T-helper 9 cell (primary cell): ENCODE data around the gene ZNF804A.
"Not testable (repeated sequence)": the region's sequence is repeated elsewhere in the genome, so short reads cannot be mapped to it uniquely, and the experiment has no call there.

ENCODE experiments used
- DNase-seq: peaks from one replicate; pipeline ENCODE4 v3.0.0-alpha.2; 2020

Gene ZNF804A

GRCh38 chr2:184834699-184835397, 236.5 kb downstream of the ZNF804A start:
- no peak for DNase-seq

GRCh38 chr2:184835398-184835715, 237.0 kb downstream of the ZNF804A start:
- DNase-seq, result no peak

GRCh38 chr2:184847331-184847730, 249.0 kb downstream of the ZNF804A start:
- DNase-seq, result no peak

- no peak for DNase-seq
These were observed 251.2 kb downstream of the ZNF804A start for GRCh38 chr2:184849516-184849915.

GRCh38 chr2:184851576-184851975, 253.2 kb downstream of the ZNF804A start:
- no peak for DNase-seq

GRCh38 chr2:184859187-184859586, 260.9 kb downstream of the ZNF804A start:
- no peak for DNase-seq

GRCh38 chr2:184860744-184861143, 262.4 kb downstream of the ZNF804A start:
- DNase-seq, result no peak

- DNase-seq, result no peak
These were observed 276.9 kb downstream of the ZNF804A start for GRCh38 chr2:184875212-184875611.

- DNase-seq, result no peak
These were observed 277.6 kb downstream of the ZNF804A start for GRCh38 chr2:184875911-184876310.

- DNase-seq, result no peak
These were observed 279.6 kb downstream of the ZNF804A start for GRCh38 chr2:184877909-184878308.

- no peak for DNase-seq
These were observed 281.3 kb downstream of the ZNF804A start for GRCh38 chr2:184879671-184880070.

GRCh38 chr2:184886585-184886984, 288.3 kb downstream of the ZNF804A start:
- not testable (repeated sequence) for DNase-seq

GRCh38 chr2:184890311-184890710, 292.0 kb downstream of the ZNF804A start:
- DNase-seq, result no peak

GRCh38 chr2:184904991-184905390, 306.7 kb downstream of the ZNF804A start:
- DNase-seq, result no peak

- no peak for DNase-seq
These were observed 307.8 kb downstream of the ZNF804A start for GRCh38 chr2:184906160-184906559.

GRCh38 chr2:184906709-184907108, 308.4 kb downstream of the ZNF804A start:
- no peak for DNase-seq

GRCh38 chr2:184908966-184909365, 310.6 kb downstream of the ZNF804A start:
- DNase-seq, result no peak

GRCh38 chr2:184920451-184920965, 322.2 kb downstream of the ZNF804A start:
- no peak for DNase-seq

- DNase-seq, result no peak
These were observed 323.3 kb downstream of the ZNF804A start for GRCh38 chr2:184921676-184922075.

GRCh38 chr2:184923751-184924150, 325.4 kb downstream of the ZNF804A start:
- DNase-seq, result no peak

- no peak for DNase-seq
These were observed 328.7 kb downstream of the ZNF804A start for GRCh38 chr2:184927040-184927439.

GRCh38 chr2:184936761-184937160, 338.4 kb downstream of the ZNF804A start:
- DNase-seq, result no peak

- no peak for DNase-seq
These were observed 340.1 kb downstream of the ZNF804A start for GRCh38 chr2:184938221-184938985.

- no peak for DNase-seq
These were observed 347.0 kb downstream of the ZNF804A start for GRCh38 chr2:184945326-184945725.
